DND-41 (cell line): ENCODE measurements around the gene MYH7B.

Experiments used
- ATAC-seq: fragments of 200-7000 bp; cut with Tn5 transposase; 3 replicates; pipeline ENCODE4 v1.9.1; 2021; ENCODE audit warnings: low read depth; ENCODE audit not compliant: insufficient read depth
- DNase-seq: peaks from one replicate; pipeline ENCODE4 v3.0.0-alpha.2; 2020
- H2AFZ ChIP-seq: 2 replicates; pipeline ENCODE4 v1.6.0; 2012; ENCODE audit warnings: low read depth, low read length
- H3K27ac ChIP-seq: 2 replicates; pipeline ENCODE4 v1.5.1; 2012; ENCODE audit warnings: low read length, inconsistent platforms
- H3K27me3 ChIP-seq: fragments of 200-600 bp; sonication (generic); 2 replicates; pipeline ENCODE4 v1.6.0; 2012; ENCODE audit warnings: low read length, mild to moderate bottlenecking, inconsistent platforms; ENCODE audit not compliant: insufficient read depth, poor library complexity
- H3K36me3 ChIP-seq: 2 replicates; pipeline ENCODE4 v1.5.1; 2012; ENCODE audit warnings: low read length, inconsistent platforms; ENCODE audit not compliant: insufficient read depth
- H3K4me1 ChIP-seq: 2 replicates; pipeline ENCODE4 v1.5.1; 2012; ENCODE audit warnings: mild to moderate bottlenecking, low read length; ENCODE audit not compliant: insufficient read depth
- H3K4me2 ChIP-seq: 2 replicates; pipeline ENCODE4 v1.6.0; 2012; ENCODE audit warnings: mild to moderate bottlenecking, moderate library complexity, low read length, inconsistent platforms; ENCODE audit not compliant: insufficient read depth
- H3K4me3 ChIP-seq, 2 experiments: fragments of 200-600 bp in 1 of 2; shearing (Covaris generic) in 1 of 2; 2 replicates each; pipeline ENCODE4 v1.5.1; 2012 to 2016; ENCODE audit warnings: inconsistent platforms in 2 of 2, low read length in 2 of 2, mild to moderate bottlenecking in 2 of 2, low read depth in 1 of 2, moderate library complexity in 1 of 2
- H3K79me2 ChIP-seq: 2 replicates; pipeline ENCODE4 v1.6.0; 2012; ENCODE audit warnings: low read length, inconsistent platforms; ENCODE audit not compliant: insufficient read depth
- H3K9ac ChIP-seq: 2 replicates; pipeline ENCODE4 v1.6.0; 2012; ENCODE audit warnings: low read depth, mild to moderate bottlenecking, inconsistent platforms, low read length, moderate library complexity
- H3K9me3 ChIP-seq: 2 replicates; pipeline ENCODE4 v1.5.1; 2012; ENCODE audit warnings: low read length, moderate library complexity, mild to moderate bottlenecking, inconsistent platforms; ENCODE audit not compliant: insufficient read depth, severe bottlenecking
- H4K20me1 ChIP-seq: 2 replicates; pipeline ENCODE4 v1.6.0; 2012; ENCODE audit warnings: low read length; ENCODE audit not compliant: insufficient read depth
- EZH2 ChIP-seq: IDR thresholded peaks from 3 replicates; pipeline ENCODE4 v1.6.1; 2012; ENCODE audit warnings: borderline replicate concordance, low read depth, mild to moderate bottlenecking, moderate library complexity, low read length, inconsistent platforms; ENCODE audit not compliant: severe bottlenecking
- TF ChIP-seq, protein P1 (sequence below): IDR thresholded peaks from 2 replicates; pipeline ENCODE4 v1.5.1; 2012; ENCODE audit warnings: borderline replicate concordance, low read length, moderate library complexity, mild to moderate bottlenecking; ENCODE audit not compliant: poor library complexity, severe bottlenecking; ENCODE audit errors: extremely low read depth

Gene MYH7B

DNA sequence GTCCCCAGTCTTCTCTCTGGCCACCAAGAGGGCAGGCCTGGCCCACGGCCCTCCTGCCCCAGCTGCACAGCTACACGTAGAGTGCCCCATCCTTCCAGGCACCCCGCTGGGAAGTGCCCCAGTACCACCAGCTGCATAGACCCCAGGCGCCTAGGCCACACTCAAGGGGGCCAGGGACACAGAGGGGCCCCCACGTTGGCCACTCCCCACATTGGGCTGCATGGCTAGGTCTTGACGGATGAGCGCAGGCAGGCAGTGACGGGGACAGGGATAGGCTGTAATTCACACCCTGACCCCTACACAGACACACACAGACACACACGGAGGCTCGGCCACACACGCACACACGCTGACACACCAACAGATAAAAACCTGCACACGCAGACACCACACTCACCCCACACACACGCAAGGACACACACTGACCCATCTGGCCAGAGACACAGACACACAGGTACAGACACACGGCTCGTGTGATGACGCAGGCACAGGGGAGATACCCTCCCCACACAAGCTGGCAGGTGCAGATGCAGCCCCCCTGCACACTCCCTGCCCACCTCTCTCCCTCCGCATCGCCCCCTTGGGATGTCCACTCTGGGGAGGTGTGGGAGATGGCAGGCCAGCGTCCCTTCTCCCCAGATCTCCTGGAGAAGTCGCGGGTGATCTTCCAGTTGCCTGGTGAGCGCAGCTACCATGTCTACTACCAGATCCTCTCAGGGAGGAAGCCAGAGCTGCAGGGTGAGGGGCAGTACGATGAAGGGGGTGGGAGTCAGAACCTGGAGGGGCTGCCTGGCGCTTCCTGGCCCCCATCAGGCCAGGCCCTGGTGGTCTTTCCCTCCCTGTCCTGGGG, 30.0 kb downstream of the MYH7B start:
- ATAC-seq (no peak), DNase-seq (no peak)
- Histone ChIP-seq H3K9me3 (no peaks in the 10 kb centered on the region), H2AFZ (no peak overlapping the region), H3K36me3 (no peaks in the 10 kb centered on the region), H3K27ac (no peak overlapping the region), H3K9ac (no peak overlapping the region), H3K4me1 (no peaks in the 10 kb centered on the region), H3K27me3 (no peaks in the 10 kb centered on the region), H3K4me2 (no peak overlapping the region), H3K4me3 (no peak overlapping the region), H4K20me1 (peaks cover 5% of the 10 kb centered on the region; the same call in 1 of the 2 replicates), H3K79me2 (no peaks in the 10 kb centered on the region)
- no peak for TF ChIP-seq EZH2
- TF ChIP-seq, protein P1, sequence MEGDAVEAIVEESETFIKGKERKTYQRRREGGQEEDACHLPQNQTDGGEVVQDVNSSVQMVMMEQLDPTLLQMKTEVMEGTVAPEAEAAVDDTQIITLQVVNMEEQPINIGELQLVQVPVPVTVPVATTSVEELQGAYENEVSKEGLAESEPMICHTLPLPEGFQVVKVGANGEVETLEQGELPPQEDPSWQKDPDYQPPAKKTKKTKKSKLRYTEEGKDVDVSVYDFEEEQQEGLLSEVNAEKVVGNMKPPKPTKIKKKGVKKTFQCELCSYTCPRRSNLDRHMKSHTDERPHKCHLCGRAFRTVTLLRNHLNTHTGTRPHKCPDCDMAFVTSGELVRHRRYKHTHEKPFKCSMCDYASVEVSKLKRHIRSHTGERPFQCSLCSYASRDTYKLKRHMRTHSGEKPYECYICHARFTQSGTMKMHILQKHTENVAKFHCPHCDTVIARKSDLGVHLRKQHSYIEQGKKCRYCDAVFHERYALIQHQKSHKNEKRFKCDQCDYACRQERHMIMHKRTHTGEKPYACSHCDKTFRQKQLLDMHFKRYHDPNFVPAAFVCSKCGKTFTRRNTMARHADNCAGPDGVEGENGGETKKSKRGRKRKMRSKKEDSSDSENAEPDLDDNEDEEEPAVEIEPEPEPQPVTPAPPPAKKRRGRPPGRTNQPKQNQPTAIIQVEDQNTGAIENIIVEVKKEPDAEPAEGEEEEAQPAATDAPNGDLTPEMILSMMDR, result no peak

DNA sequence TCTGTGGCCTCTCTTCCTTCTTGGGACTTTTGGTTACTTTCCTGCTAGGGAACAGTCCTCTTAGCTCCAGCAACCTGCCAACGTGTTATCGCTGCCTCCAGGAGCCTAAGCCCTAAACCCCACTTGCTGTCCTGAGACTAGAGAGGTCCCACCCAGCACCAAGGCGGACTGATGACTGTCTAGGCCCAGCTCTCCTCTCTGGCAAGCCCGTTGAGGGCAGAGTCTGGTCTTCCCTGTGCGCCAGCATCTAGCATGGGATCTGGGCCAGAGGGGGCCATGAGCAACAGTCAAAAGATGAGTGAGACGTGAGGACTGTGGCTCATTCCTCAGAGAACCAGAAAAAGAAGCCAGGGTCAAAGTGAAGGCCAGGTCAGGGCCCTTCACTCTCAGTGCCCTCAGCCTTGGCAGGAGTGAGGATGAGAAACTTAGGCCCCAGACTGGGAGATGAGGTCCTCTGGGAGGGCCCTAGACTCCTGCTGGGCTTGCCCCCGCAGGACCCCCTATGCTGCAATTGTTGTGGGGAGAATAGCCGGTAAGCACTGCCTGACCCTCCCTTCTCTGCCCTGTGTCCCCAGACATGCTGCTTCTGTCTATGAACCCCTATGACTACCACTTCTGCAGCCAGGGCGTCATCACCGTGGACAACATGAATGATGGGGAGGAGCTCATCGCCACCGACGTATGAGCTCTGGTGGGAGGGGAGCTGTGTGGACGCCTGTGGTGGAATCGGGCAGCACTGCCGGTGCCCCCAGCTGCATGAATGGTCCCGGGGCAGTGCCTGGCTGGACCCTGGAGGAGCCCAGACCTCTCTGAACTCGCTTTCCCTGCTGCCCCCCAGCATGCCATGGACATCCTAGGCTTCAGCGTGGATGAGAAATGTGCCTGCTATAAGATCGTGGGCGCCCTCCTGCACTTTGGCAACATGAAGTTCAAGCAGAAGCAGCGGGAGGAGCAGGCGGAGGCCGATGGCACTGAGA, 30.9 kb downstream of the MYH7B start:
- H3K9ac ChIP-seq, result no peak overlapping the region
- no peak for DNase-seq
- no peaks in the 10 kb centered on the region for H3K36me3 ChIP-seq
- no peaks in the 10 kb centered on the region for H3K4me1 ChIP-seq
- no peak overlapping the region for H3K27ac ChIP-seq
- H3K4me3 ChIP-seq, result no peak overlapping the region
- no peak overlapping the region for H3K4me2 ChIP-seq
- no peaks in the 10 kb centered on the region for H3K27me3 ChIP-seq
- no peaks in the 10 kb centered on the region for H3K9me3 ChIP-seq
- no peaks in the 10 kb centered on the region for H3K79me2 ChIP-seq
- no peak for TF ChIP-seq EZH2
- TF ChIP-seq, protein P1, result no peak
- ATAC-seq, result 0 out of 3 replicates have a peak, but pooled peaks have one; percentile 2
- H2AFZ ChIP-seq, result no peak overlapping the region
- peaks cover 5% of the 10 kb centered on the region; the same call in 1 of the 2 replicates for H4K20me1 ChIP-seq

DNA sequence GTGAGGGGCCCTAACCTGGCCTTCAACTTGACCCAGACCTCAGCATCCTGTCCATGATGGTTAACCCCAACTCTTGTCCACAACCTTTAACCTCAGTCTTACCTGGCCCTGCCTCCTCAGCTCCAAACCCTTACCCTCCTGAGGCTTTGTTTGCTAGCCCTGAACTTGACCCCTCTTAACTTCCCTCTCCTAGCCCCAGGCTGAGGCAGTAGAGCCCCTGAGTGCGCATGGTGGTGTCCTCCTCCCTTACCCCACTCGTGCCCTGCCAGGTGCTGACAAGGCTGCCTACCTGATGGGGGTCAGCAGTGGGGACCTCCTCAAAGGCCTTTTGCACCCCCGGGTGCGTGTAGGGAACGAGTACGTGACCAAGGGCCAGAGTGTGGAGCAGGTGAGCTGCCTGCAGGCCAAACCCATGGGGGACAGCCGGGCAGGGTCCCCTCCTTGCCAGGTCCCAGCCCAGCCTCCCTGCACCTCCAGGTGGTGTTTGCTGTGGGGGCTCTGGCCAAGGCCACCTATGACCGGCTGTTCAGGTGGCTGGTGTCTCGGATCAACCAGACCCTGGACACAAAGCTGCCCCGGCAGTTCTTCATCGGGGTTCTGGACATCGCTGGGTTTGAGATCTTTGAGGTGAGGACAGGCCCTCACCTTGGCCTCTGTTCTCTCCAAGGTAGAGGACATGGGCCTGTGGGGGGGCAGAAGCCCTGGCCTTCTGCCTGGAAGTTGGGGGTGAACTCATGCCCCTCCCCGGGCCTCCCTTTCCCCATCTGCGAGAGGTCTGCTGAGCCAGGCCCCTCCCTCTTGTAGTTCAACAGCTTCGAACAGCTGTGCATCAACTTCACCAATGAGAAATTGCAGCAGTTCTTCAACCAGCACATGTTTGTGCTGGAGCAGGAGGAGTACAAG, 31.9 kb downstream of the MYH7B start:
- Histone ChIP-seq H3K27me3 (no peaks in the 10 kb centered on the region), H3K4me1 (no peaks in the 10 kb centered on the region), H2AFZ (no peak overlapping the region), H3K36me3 (no peaks in the 10 kb centered on the region), H3K4me3 (no peak overlapping the region), H3K9ac (no peak overlapping the region), H3K4me2 (no peak overlapping the region), H3K27ac (no peak overlapping the region), H4K20me1 (peaks cover 5% of the 10 kb centered on the region; the same call in 1 of the 2 replicates), H3K9me3 (no peaks in the 10 kb centered on the region), H3K79me2 (no peaks in the 10 kb centered on the region)
- DNase-seq (no peak), ATAC-seq (peak; percentile 27; the same call in 1 of the 3 replicates)
- TF ChIP-seq, protein P1, result no peak
- no peak for TF ChIP-seq EZH2
